NCI-H2196 treated with DMSO at 0.1 percent for 48 hours (cell line): ENCODE measurements around the gene PCED1B.
"Not testable (repeated sequence)": the region's sequence is repeated elsewhere in the genome, so short reads cannot be mapped to it uniquely, and the experiment has no call there.

Experiments used
- DNase-seq: peaks from one replicate; lab custom pipeline; 2025; ENCODE audit not compliant: unreplicated experiment; lab: John Stamatoyannopoulos, UW

PCED1B gene

GRCh38 chr12:47270782-47271664 is 191.6 kb downstream of the PCED1B start:
- DNase-seq = no peak

GRCh38 chr12:47271800-47272239 is 192.4 kb downstream of the PCED1B start:
- DNase-seq = no peak

GRCh38 chr12:47272412-47273190 is 193.2 kb downstream of the PCED1B start:
- no peak for DNase-seq

GRCh38 chr12:47273191-47273626 is 193.8 kb downstream of the PCED1B start:
- DNase-seq = no peak

GRCh38 chr12:47274760-47275159 is 195.3 kb downstream of the PCED1B start:
- no peak for DNase-seq

- no peak for DNase-seq
These were observed 196.8 kb downstream of the PCED1B start for GRCh38 chr12:47276253-47276620.

GRCh38 chr12:47276621-47277309 is 197.3 kb downstream of the PCED1B start:
- DNase-seq = peak; percentile 4

- no peak for DNase-seq
These were observed 198.6 kb downstream of the PCED1B start for GRCh38 chr12:47277972-47278448.

- DNase-seq = not testable (repeated sequence)
These were observed 200.3 kb downstream of the PCED1B start for GRCh38 chr12:47279758-47280157.

GRCh38 chr12:47280543-47281300 is 201.3 kb downstream of the PCED1B start:
- no peak for DNase-seq

GRCh38 chr12:47281667-47282171 is 202.3 kb downstream of the PCED1B start:
- DNase-seq = no peak

GRCh38 chr12:47282206-47282605 is 202.8 kb downstream of the PCED1B start:
- DNase-seq = no peak
